Type B pancreatic cell (in vitro differentiated cells): ENCODE results near the gene DHX34. TPM values are rescaled to one million over a fixed set of nuclear protein-coding genes. Genes with fewer than 3 reads are reported as not detected.

ENCODE experiments used
- DNase-seq: peaks from one replicate; pipeline ENCODE4 v3.0.0; 2021; ENCODE audit warnings: mixed read lengths; ENCODE audit not compliant: unreplicated experiment; ENCODE audit errors: extremely low spot score
- H3K27ac Mint-ChIP-seq: 2 replicates; pipeline ENCODE4 v1.8.0; 2021; ENCODE audit warnings: mild to moderate bottlenecking, mixed read lengths
- H3K27me3 Mint-ChIP-seq: 2 replicates; pipeline ENCODE4 v1.8.0; 2021; ENCODE audit warnings: mixed read lengths
- H3K36me3 Mint-ChIP-seq: 2 replicates; pipeline ENCODE4 v1.8.0; 2021; ENCODE audit warnings: mixed read lengths
- H3K4me1 Mint-ChIP-seq: one replicate; pipeline ENCODE4 v1.8.0; 2021; ENCODE audit warnings: mixed read lengths; ENCODE audit not compliant: unreplicated experiment
- H3K4me3 Mint-ChIP-seq: 2 replicates; pipeline ENCODE4 v1.8.0; 2021; ENCODE audit warnings: mild to moderate bottlenecking, mixed read lengths
- H3K9me3 Mint-ChIP-seq: 2 replicates; pipeline ENCODE4 v1.8.0; 2021; ENCODE audit warnings: mixed read lengths
- CTCF ChIP-seq: fragments of 200-600 bp; sonication (generic); conservative IDR thresholded peaks from 2 replicates; pipeline ENCODE4 v1.5.0; 2021; ENCODE audit warnings: antibody characterized with exemption, mild to moderate bottlenecking
- total RNA-seq: library from RNA; stranded (reverse); gene quantifications from 2 replicates; pipeline ENCODE4 v1.2.1, GENCODE V29; 2021; ENCODE audit warnings: low replicate concordance

Gene DHX34
- total RNA-seq, 1 donor from 2014 or later, result 32.9 TPM

GRCh38 chr19:47353307-47353712, 4.2 kb downstream of the DHX34 start:
- Mint-ChIP-seq H3K27me3 (no peaks in the 10 kb centered on the region), H3K36me3 (peaks cover 27% of the 10 kb centered on the region), H3K4me3 (no peak overlapping the region), H3K4me1 (peaks cover 17% of the 10 kb centered on the region), H3K9me3 (no peaks in the 10 kb centered on the region), H3K27ac (no peak overlapping the region)
- TF ChIP-seq CTCF, result no peak
- DNase-seq, result no peak

GRCh38 chr19:47356900-47357299, 7.8 kb downstream of the DHX34 start:
- Mint-ChIP-seq H3K27ac (no peak overlapping the region), H3K9me3 (no peaks in the 10 kb centered on the region), H3K36me3 (peaks cover 22% of the 10 kb centered on the region), H3K27me3 (no peaks in the 10 kb centered on the region), H3K4me1 (no peaks in the 10 kb centered on the region), H3K4me3 (no peak overlapping the region)
- DNase-seq, result no peak
- TF ChIP-seq CTCF, result no peak

GRCh38 chr19:47357788-47358680, 8.9 kb downstream of the DHX34 start:
- Mint-ChIP-seq H3K4me3 (no peak overlapping the region), H3K36me3 (peaks cover 17% of the 10 kb centered on the region), H3K27ac (no peak overlapping the region), H3K27me3 (no peaks in the 10 kb centered on the region), H3K9me3 (no peaks in the 10 kb centered on the region), H3K4me1 (no peaks in the 10 kb centered on the region)
- TF ChIP-seq CTCF, result peak; percentile 43
- no peak for DNase-seq

DNA sequence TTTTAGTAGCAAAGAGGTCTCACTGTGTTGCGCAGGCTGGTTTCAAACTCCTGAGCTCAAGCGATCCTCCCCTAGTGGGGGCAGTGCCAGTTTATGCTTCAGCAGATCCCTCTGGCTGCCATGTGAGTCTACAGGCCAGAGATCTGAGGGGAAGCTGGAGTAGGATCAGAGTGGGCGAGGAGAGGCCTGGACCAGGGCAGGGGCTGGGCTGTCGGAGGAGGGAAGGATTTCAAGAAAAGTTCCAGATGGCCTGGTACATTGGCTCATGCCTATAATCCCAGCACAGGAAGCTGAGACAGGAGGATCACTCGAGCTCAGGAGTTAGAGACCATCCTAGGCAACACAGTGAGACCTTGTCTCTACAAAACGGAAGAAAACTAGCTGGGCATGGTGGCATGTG, 9.8 kb downstream of the DHX34 start:
- no peak for DNase-seq
- Mint-ChIP-seq H3K27me3 (no peaks in the 10 kb centered on the region), H3K9me3 (no peaks in the 10 kb centered on the region), H3K27ac (no peak overlapping the region), H3K4me3 (no peak overlapping the region), H3K4me1 (no peaks in the 10 kb centered on the region), H3K36me3 (peaks cover 17% of the 10 kb centered on the region)
- TF ChIP-seq CTCF, result no peak

GRCh38 chr19:47362321-47362720, 13.2 kb downstream of the DHX34 start:
- Mint-ChIP-seq H3K4me3 (no peak overlapping the region), H3K4me1 (no peaks in the 10 kb centered on the region), H3K36me3 (peaks cover 12% of the 10 kb centered on the region), H3K9me3 (no peaks in the 10 kb centered on the region), H3K27ac (no peak overlapping the region), H3K27me3 (no peaks in the 10 kb centered on the region)
- no peak for TF ChIP-seq CTCF
- no peak for DNase-seq
